ENCODE measurements around the gene ZNF367. TPM values are rescaled to one million over a fixed set of nuclear protein-coding genes. Genes with fewer than 3 reads are reported as not detected.

Gene ZNF367
- total RNA-seq, 4 donors from 2014 or later: 2.0 to 3.4 (median 2.6) TPM

GRCh38 chr9:96338299-96338698, 79.9 kb downstream of the ZNF367 start:
- Histone ChIP-seq H3K4me3 (no peak overlapping the region), H3K9me3 (no peaks in the 10 kb centered on the region), H3K27me3 (no peaks in the 10 kb centered on the region), H3K27ac (replicated peaks in 1 of 4) (no peak overlapping the region), H3K4me1 (peaks cover 6 to 31% (median 15%) of the 10 kb centered on the region in 4 donors), H3K36me3 (peaks cover 0 to 25% (median 16%) of the 10 kb centered on the region in 4 donors)
- intact Hi-C loops (cut with DNase I): no loop called here
- 94% methylated on average over 3 of the region's 3 CpGs for WGBS
- no peak for DNase-seq (ENCODE audit: extremely low spot score)
- TF ChIP-seq POLR2A (IDR thresholded peaks at IDR 0.05; ENCODE audit: low read depth): no peak

Other genes with a start within 250 kb of the ZNF367 start
- gene HSD17B3, start 116.2 kb downstream of the ZNF367 start, total RNA-seq: under 1 TPM in 3 of 4 donors, not detected in 1; 0.83 to 0.98 (median 0.83) TPM
- gene SLC35D2, start 34.7 kb downstream of the ZNF367 start, total RNA-seq: 10 to 100 TPM; 20.5 to 29.5 (median 21.8) TPM
- gene HABP4, start 31.8 kb upstream of the ZNF367 start, total RNA-seq: 10 to 100 TPM; 38.4 to 97.2 (median 54.2) TPM
- 10 to 100 TPM; 22.0 to 39.7 (median 27.0) TPM for gene CDC14B, start 201.5 kb upstream of the ZNF367 start, total RNA-seq
- gene PRXL2C, start 236.9 kb upstream of the ZNF367 start, total RNA-seq: 10 to 100 TPM; 20.3 to 33.3 (median 26.3) TPM